Retinal pigment epithelial cell (primary cell): Measurements from ENCODE around the gene QRFP.

ENCODE experiments used
- DNase-seq: peaks from one replicate; pipeline ENCODE4 v3.0.0-alpha.2; 2010; ENCODE audit warnings: low read depth
- H3K4me3 ChIP-seq: 2 replicates; pipeline ENCODE4 v1.5.1; 2011; ENCODE audit warnings: mild to moderate bottlenecking, low read length, control low read depth, moderate library complexity
- CTCF ChIP-seq: conservative IDR thresholded peaks from 2 replicates; pipeline ENCODE4 v1.5.1; 2011; ENCODE audit warnings: low read depth, low read length, control low read depth, inconsistent platforms

Gene QRFP

GRCh38 chr9:130870491-130871381 is 25.9 kb downstream of the QRFP start:
- no peak for TF ChIP-seq CTCF
- no peak for DNase-seq

GRCh38 chr9:130869250-130869649 is 27.4 kb downstream of the QRFP start:
- no peak for TF ChIP-seq CTCF
- no peak overlapping the region for H3K4me3 ChIP-seq
- DNase-seq = no peak

More at GRCh38 chr9:130870491-130871381, 25.9 kb downstream of the QRFP start:
- no peak overlapping the region for H3K4me3 ChIP-seq

- TF ChIP-seq CTCF = no peak
- no peak overlapping the region for H3K4me3 ChIP-seq
- no peak for DNase-seq
Observed at GRCh38 chr9:130868230-130868629, 28.4 kb downstream of the QRFP start.

GRCh38 chr9:130867556-130867955 is 29.1 kb downstream of the QRFP start:
- DNase-seq = no peak
- no peak for TF ChIP-seq CTCF
- no peak overlapping the region for H3K4me3 ChIP-seq

- DNase-seq = no peak
- TF ChIP-seq CTCF = peak; percentile 99
- H3K4me3 ChIP-seq = peak overlapping the region; percentile 40
Observed at GRCh38 chr9:130866474-130866965, 30.1 kb downstream of the QRFP start.

GRCh38 chr9:130865921-130866320 is 30.7 kb downstream of the QRFP start:
- H3K4me3 ChIP-seq = no peak overlapping the region
- DNase-seq = no peak
- TF ChIP-seq CTCF = no peak

- no peak for DNase-seq
- peak; percentile 0 for TF ChIP-seq CTCF
- no peak overlapping the region for H3K4me3 ChIP-seq
Observed at GRCh38 chr9:130864541-130864940, 32.1 kb downstream of the QRFP start.
